ENCODE results near the gene TEN1.
"Not testable (repeated sequence)": the region's sequence is repeated elsewhere in the genome, so short reads cannot be mapped to it uniquely, and the experiment has no call there.

Gene TEN1

DNA sequence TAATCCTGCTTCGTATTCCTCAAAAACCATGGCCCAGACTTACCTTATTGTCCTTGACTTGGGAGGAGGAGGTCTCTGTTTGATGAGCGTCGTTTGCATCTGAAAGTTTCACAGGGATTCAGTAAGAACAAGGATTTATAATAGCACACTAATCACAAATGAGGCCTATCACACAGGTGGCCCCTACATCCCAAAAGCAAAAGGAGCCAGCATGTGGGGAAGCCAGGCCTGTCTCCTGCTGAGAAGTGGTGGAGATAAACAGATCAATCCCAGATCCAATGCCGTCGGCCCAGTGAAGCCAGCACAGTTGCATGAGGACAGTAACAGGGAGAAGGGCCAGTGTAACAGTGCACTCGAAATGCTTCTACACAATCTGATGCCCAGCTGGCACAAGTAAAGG is 61.3 kb downstream of the TEN1 start:
- peak overlapping the region; percentile 12 for H3K27ac Mint-ChIP-seq

DNA sequence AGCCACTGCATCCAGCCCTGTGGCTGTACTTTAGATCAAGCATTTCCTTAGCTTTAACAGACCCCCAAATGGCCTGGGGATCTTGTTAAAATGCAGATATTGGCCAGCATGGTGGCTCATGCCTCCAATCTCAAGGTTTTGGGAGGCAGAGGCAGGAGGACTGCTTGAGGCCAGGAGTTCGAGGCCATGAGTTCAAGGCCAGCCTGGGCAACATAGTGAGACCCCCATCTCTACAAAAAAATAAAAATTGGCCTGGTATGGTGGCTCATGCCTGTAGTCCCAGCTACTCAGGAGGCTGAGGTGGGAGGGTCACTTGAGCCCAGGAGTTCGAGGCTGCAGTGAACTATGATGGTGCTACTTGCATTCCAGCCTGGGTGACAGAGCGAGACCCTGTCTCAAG is 63.8 kb downstream of the TEN1 start:
- not testable (repeated sequence) for H3K27me3 Mint-ChIP-seq; DNase-seq; H3K4me1 Mint-ChIP-seq (ENCODE audit: low read depth); H3K4me3 Mint-ChIP-seq; H3K9me3 Mint-ChIP-seq
- Mint-ChIP-seq H3K36me3 (ENCODE audit: low read depth) (peaks cover 93% of the 10 kb centered on the region), H3K27ac (peak overlapping the region; percentile 29)

More for the DNA sequence above, 61.3 kb downstream of the TEN1 start:
- H3K36me3 Mint-ChIP-seq (ENCODE audit: low read depth), result peaks cover 88% of the 10 kb centered on the region
- DNase-seq, result no peak
- no peaks in the 10 kb centered on the region for H3K27me3 Mint-ChIP-seq
- H3K4me1 Mint-ChIP-seq (ENCODE audit: low read depth), result peaks cover 5% of the 10 kb centered on the region
- no peaks in the 10 kb centered on the region for H3K9me3 Mint-ChIP-seq
- H3K4me3 Mint-ChIP-seq, result no peak overlapping the region

DNA sequence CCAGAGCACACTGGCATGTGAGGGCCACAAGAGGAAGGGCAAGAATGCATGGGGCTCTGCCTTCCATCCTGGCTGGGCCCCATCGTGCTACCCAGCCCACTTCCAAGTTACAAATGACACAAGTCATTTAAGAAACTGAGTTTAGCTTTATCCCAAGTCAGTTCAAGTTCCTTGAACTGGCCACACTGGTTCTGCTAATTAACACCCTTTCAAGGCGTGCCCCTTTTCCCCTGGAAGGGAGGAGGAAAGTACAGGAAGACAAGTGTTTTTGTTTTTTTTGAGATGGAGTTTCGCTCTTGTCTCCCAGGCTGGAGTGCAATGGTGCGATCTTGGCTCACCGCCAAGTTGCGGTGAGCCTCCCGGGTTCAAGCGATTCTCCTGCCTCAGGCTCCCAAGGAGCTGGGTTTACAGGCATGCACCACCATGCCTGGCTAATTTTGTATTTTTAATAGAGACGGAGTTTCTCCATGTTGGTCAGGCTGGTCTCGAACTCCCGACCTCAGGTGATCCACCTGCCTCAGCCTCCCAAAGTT is 65.5 kb downstream of the TEN1 start:
- not testable (repeated sequence) for H3K27ac Mint-ChIP-seq; H3K4me3 Mint-ChIP-seq; DNase-seq; H3K4me1 Mint-ChIP-seq (ENCODE audit: low read depth); H3K9me3 Mint-ChIP-seq; H3K27me3 Mint-ChIP-seq
- H3K36me3 Mint-ChIP-seq (ENCODE audit: low read depth), result peaks cover 92% of the 10 kb centered on the region

DNA sequence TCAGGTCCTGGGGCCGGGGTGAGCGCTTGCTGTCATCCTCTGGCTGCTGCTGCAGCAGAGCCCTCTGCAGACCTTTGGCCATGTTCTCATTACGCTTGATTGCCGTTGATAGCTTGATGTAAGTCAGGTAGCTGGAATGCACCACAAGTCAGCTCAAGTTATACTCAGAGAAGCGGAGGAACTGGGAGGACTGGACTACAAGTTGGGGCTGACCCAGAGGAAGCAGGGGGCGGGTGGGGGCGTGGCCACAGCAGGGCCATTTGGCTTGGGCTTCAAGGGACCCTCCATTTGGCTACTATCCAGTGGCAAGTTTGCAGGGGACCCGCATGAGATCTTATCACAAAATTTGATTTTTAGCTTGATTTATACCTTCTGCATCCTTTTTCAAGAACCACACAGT is 67.0 kb downstream of the TEN1 start:
- DNase-seq, result no peak
- Mint-ChIP-seq H3K36me3 (ENCODE audit: low read depth) (peaks cover 91% of the 10 kb centered on the region), H3K27ac (no peak overlapping the region), H3K4me1 (ENCODE audit: low read depth) (peaks cover 16% of the 10 kb centered on the region), H3K4me3 (no peak overlapping the region), H3K9me3 (no peaks in the 10 kb centered on the region), H3K27me3 (no peaks in the 10 kb centered on the region)

DNA sequence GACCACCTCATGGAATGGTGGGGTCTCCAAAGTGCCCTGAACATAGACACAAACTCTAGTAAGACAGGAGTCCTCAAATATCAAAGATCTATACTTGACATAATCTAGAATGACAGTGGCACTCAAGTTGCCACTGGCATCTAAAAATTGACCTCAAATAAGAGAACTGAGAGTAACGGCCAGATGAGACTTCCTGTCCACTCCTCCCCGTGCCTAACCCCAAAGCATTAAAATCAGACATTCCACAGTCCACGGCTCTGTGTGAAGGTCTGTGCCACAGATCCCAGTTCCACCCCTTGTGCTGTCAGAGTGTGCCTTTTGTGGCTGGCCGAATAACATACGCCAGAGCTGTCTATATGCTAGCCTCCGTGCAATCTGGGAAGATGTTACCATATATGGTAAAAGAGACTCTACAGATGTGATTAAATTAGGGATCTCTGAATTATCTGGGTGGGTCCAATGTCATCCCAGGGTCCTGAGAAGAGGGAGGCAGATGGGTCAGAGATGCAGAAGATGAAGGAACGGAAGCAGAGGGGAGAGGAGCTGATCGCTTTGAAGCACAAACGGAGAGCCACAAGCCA is 69.1 kb downstream of the TEN1 start:
- H3K9me3 Mint-ChIP-seq, result no peaks in the 10 kb centered on the region
- no peaks in the 10 kb centered on the region for H3K27me3 Mint-ChIP-seq
- no peak overlapping the region for H3K27ac Mint-ChIP-seq
- H3K36me3 Mint-ChIP-seq (ENCODE audit: low read depth), result peaks cover 89% of the 10 kb centered on the region
- no peak overlapping the region for H3K4me3 Mint-ChIP-seq
- peaks cover 20% of the 10 kb centered on the region for H3K4me1 Mint-ChIP-seq (ENCODE audit: low read depth)
- no peak for DNase-seq

DNA sequence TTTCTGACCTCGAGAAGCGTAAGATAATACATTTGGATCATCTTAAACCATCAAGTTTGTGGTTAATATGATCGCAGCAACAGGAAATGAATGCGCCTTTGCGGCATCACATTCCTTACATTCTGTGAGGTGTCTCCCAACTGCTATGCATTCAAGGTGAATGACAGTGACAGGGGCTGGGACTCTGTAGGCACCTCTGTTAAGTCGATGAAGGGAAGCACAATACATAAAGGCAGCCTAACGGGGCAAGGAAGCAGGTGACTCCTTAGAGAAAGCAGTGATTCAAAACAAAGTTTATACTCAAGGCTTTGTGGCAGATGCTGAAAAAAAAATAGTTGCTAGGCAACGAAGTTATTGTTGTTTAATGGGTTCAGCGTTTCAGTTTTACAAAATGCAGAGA is 69.7 kb downstream of the TEN1 start:
- Mint-ChIP-seq H3K9me3 (no peaks in the 10 kb centered on the region), H3K27ac (peak overlapping the region; percentile 22), H3K4me3 (no peak overlapping the region), H3K4me1 (ENCODE audit: low read depth) (peaks cover 26% of the 10 kb centered on the region), H3K36me3 (ENCODE audit: low read depth) (peaks cover 89% of the 10 kb centered on the region), H3K27me3 (no peaks in the 10 kb centered on the region)
- DNase-seq, result no peak

DNA sequence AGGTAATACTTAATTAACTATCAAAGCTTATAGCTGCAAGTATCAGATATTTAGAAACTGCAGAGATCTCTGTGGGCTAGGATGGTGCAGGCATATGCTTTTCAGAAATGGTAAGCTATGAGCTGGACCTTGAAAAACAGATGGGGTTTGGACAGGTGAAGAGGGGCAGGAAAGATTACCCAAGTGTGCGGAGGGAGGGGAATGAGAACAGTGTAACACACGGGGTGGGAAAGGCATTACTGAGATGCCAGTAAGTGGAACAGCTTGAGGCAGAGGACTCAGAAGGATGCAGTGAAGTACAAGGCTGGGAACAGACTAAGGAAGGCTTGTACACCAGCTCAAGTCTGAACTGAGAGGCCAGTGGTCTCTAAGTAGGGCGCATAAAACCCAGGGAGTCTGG is 70.2 kb downstream of the TEN1 start:
- H3K4me3 Mint-ChIP-seq, result no peak overlapping the region
- H3K27me3 Mint-ChIP-seq, result no peaks in the 10 kb centered on the region
- H3K27ac Mint-ChIP-seq, result peak overlapping the region; percentile 34
- H3K9me3 Mint-ChIP-seq, result no peaks in the 10 kb centered on the region
- peaks cover 89% of the 10 kb centered on the region for H3K36me3 Mint-ChIP-seq (ENCODE audit: low read depth)
- no peak for DNase-seq
- H3K4me1 Mint-ChIP-seq (ENCODE audit: low read depth), result peaks cover 31% of the 10 kb centered on the region

DNA sequence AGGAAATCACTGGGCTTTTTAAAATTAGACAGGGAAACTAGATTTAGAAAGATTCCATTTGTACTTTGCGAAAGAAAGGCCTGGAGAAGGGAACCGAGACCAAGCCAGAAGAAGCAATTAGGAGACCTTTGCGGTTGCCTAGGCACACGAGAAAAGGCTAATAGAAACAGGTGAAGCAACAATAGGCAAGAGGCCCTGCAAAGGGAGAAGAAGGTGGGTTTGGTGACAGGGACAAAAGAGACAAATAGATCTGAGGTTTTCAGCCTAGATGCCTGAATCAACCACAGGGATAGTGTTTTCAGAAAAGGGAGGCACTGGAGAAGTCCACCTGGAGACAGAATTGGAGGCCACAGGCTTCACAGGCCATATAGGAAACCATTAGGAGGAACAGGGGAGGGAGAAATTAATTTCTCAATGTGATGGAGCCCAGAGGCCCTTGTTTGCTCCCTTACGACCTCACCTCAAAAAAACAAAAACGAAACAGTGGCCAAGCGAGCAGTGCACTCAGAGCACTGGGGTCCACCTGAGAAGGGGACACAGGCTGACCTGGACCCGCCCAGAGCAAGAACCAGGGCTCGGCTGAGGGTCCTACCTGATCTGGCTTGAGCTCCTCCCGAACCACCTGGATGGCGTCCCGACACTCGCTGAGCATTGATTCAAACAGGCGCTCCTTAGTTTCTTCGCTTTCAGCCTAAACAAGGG is 70.9 kb downstream of the TEN1 start:
- Mint-ChIP-seq H3K36me3 (ENCODE audit: low read depth) (peaks cover 89% of the 10 kb centered on the region), H3K27ac (peak overlapping the region; percentile 3)

More for the DNA sequence above, 70.9 kb downstream of the TEN1 start:
- peaks cover 31% of the 10 kb centered on the region for H3K4me1 Mint-ChIP-seq (ENCODE audit: low read depth)
- no peaks in the 10 kb centered on the region for H3K9me3 Mint-ChIP-seq
- H3K27me3 Mint-ChIP-seq, result no peaks in the 10 kb centered on the region
- no peak for DNase-seq
- H3K4me3 Mint-ChIP-seq, result no peak overlapping the region
